ENCODE measurements around the gene LPIN2.
A peak's percentile ranks its signal among the peaks of the same experiment; 100 is the strongest.

The LPIN2 gene

GRCh38 chr18:3013024-3013804 is at the start of gene LPIN2:
Gene LPIN2, minus strand, starts transcription at chr18:3013144. Its CDS starts 52,304 bp downstream, at chr18:2960840.
- DNase-seq: peak; percentile 99 to 100
- TF ChIP-seq POLR2A (IDR thresholded peaks at IDR 0.05; ENCODE audit: low read length) (peak; percentile 37), GATA1 (IDR thresholded peaks at IDR 0.05; ENCODE audit: low read depth, low read length) (no peak)

DNA sequence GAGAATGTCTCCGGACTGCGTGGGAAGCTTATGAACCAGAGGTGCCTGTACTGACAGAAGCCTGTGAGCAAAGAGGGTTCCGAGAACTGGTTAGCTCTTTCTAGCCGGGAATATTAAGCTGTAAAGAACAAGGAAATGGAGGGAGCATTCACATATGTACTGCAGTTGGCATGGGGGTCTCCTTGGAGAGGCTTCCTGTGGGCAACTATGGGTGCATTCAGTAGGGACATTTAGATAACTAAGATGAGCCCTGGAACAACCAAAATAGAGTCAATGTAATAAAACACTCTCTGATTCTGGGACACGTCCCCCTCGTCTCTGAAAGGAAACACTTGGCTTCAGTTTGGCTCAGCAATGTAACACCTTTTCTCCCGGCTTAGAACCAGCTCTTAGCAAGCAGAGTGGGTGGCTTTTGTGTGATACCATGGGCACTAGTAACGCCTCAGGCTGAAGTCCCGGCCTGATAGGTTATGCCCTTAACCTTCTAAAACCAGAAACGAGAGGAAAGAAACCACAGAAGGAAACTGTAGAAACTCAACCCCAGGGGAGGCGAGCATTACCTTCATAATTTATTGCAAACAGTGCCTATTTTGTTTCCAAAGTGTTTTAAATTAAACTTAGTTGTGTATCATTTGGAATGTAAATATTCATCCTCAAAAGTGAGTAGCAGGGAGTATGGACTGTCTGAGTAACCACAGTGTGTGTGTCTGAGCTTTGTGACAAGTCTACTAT is 48.8 kb upstream of the LPIN2 start:
- TF ChIP-seq GATA1 (IDR thresholded peaks at IDR 0.05; ENCODE audit: low read depth, low read length) (no peak), POLR2A (IDR thresholded peaks at IDR 0.05; ENCODE audit: low read length) (no peak)
- no peak for DNase-seq

GRCh38 chr18:3060667-3061580 is 48.0 kb upstream of the LPIN2 start:
- TF ChIP-seq POLR2A (IDR thresholded peaks at IDR 0.05; ENCODE audit: low read length) (no peak), GATA1 (IDR thresholded peaks at IDR 0.05; ENCODE audit: low read depth, low read length) (no peak)
- no peak for DNase-seq

DNA sequence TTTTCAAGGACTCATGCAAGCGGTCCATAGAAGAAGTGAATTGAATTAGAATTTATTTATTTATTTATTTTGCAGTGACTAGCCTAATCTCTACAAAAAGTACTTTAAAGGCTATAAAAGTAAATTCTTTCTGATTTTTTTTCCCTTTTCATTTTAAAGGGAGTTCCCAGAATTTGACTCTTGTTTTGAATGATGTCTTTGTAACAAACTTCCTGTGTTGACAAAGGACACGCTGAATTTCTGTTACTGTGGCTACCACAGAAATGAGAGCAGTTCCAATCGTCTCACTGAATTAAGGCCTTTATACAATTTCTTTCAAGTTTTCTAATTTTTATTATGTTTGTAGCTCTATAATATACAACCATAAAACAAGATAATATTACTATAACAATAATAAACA is 46.3 kb upstream of the LPIN2 start:
- DNase-seq: no peak

DNA sequence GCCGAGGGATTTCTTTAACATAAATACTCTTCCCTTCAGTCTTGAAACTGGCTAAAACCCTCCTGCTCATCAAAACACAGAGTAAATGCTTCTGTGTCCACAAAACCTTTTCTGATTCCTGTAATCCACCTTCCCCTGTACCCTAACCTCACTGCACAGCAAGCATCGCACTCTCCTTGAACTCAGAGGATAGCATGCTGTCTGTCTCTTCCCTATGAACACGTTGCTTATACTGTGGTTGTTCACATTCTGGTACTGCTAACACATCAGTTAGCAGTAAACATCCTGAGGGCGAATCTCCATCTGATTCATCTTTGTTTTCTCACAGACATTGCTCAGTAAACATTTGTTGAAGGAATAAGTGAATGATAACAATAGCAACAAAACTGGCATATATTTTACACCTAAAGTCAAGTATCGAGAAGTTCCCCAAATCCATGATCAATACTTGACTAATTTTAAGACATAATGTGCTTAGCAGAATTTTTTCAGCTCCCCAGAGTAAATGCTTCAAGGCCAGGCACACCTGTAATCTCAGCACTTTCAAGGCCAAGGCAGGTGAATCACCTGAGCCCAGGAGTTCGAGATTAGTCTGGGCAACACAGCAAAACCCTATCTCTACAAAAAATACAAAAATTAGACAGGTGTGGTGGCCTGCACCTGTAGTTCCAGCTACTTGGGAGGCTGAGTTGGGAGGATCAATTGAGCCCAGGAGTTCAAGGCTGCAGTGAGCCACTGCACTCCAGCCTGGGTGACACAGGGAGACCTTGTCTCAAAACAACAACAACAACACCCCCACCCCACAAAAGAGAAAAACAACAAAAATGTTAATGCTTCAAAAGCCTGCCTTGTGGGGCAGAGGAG is 45.6 kb upstream of the LPIN2 start:
- no peak for DNase-seq

More for the DNA sequence above, 46.3 kb upstream of the LPIN2 start:
- TF ChIP-seq POLR2A (IDR thresholded peaks at IDR 0.05; ENCODE audit: low read length) (no peak), GATA1 (IDR thresholded peaks at IDR 0.05; ENCODE audit: low read depth, low read length) (no peak)

GRCh38 chr18:3057526-3057925 is 44.6 kb upstream of the LPIN2 start:
- no peak for DNase-seq
- TF ChIP-seq GATA1 (IDR thresholded peaks at IDR 0.05; ENCODE audit: low read depth, low read length) (no peak), POLR2A (IDR thresholded peaks at IDR 0.05; ENCODE audit: low read length) (no peak)

More for the DNA sequence above, 45.6 kb upstream of the LPIN2 start:
- TF ChIP-seq POLR2A (IDR thresholded peaks at IDR 0.05; ENCODE audit: low read length) (no peak), GATA1 (IDR thresholded peaks at IDR 0.05; ENCODE audit: low read depth, low read length) (no peak)

GRCh38 chr18:3056311-3056710 is 43.4 kb upstream of the LPIN2 start:
- no peak for DNase-seq
- TF ChIP-seq GATA1 (IDR thresholded peaks at IDR 0.05; ENCODE audit: low read depth, low read length) (no peak), POLR2A (IDR thresholded peaks at IDR 0.05; ENCODE audit: low read length) (no peak)

GRCh38 chr18:3055816-3056215 is 42.9 kb upstream of the LPIN2 start:
- DNase-seq: no peak
- TF ChIP-seq POLR2A (IDR thresholded peaks at IDR 0.05; ENCODE audit: low read length) (no peak), GATA1 (IDR thresholded peaks at IDR 0.05; ENCODE audit: low read depth, low read length) (no peak)

DNA sequence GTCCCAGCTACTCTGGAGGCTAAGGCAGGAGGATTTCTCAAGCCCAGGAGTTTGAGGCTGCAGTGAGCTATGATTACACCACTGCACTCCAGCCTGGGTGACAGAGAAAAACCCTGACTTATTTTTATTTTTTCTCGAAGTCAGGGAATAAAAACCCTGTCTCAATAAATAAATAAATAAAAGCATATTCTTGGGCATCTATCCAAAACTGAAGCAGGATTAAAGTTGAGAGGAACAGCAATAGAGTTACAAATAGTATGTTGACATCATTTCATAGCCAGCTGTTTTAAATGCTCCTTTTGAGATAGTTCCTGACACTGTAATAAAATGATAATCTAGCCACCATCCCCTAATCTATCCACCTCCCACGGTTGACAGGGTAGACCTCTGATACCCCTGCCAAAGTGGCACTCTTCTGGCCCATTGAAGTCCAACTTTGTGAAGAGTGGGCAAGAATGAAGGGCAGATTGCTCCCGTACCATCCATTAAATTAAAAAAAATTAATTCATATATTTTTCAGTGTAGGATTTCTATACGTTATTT is 42.3 kb upstream of the LPIN2 start:
- TF ChIP-seq POLR2A (IDR thresholded peaks at IDR 0.05; ENCODE audit: low read length) (no peak), GATA1 (IDR thresholded peaks at IDR 0.05; ENCODE audit: low read depth, low read length) (no peak)
- no peak for DNase-seq

DNA sequence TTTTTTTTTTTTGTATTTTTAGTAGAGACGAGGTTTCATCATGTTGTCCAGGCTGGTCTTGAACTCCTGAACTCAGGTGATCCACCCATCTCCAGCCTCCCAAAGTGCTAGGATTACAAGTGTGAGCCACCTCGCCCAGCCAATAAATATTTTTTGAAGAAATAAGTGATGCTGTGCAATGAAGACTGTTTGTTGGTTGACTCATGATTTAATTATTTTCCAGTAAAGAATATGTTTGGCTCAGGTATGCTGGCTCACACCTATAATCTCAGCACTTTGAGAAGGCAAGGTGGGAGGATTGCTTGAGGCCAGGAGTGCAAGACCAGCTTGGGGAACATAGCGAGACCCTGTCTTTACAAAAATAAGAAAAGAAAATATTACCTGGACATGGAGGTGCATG is 41.8 kb upstream of the LPIN2 start:
- DNase-seq: no peak
- no peak for TF ChIP-seq POLR2A (IDR thresholded peaks at IDR 0.05; ENCODE audit: low read length)
- no peak for TF ChIP-seq GATA1 (IDR thresholded peaks at IDR 0.05; ENCODE audit: low read depth, low read length)

- no peak for DNase-seq
- no peak for TF ChIP-seq POLR2A (IDR thresholded peaks at IDR 0.05; ENCODE audit: low read length)
- TF ChIP-seq GATA1 (IDR thresholded peaks at IDR 0.05; ENCODE audit: low read depth, low read length): no peak
Observed at GRCh38 chr18:3054214-3054613, 41.3 kb upstream of the LPIN2 start.

GRCh38 chr18:3053081-3053480 is 40.1 kb upstream of the LPIN2 start:
- no peak for DNase-seq
- TF ChIP-seq POLR2A (IDR thresholded peaks at IDR 0.05; ENCODE audit: low read length): no peak
- TF ChIP-seq GATA1 (IDR thresholded peaks at IDR 0.05; ENCODE audit: low read depth, low read length): no peak

GRCh38 chr18:3052411-3052758 is 39.4 kb upstream of the LPIN2 start:
- no peak for TF ChIP-seq POLR2A (IDR thresholded peaks at IDR 0.05; ENCODE audit: low read length)
- TF ChIP-seq GATA1 (IDR thresholded peaks at IDR 0.05; ENCODE audit: low read depth, low read length): no peak
- DNase-seq: no peak

All from erythroblast (primary cell).